Nephron progenitor cell (in vitro differentiated cells): ENCODE results near the gene TRABD2A.

Experiments
- DNase-seq: peaks from one replicate; pipeline ENCODE4 v3.0.0; 2021
- H3K27ac Mint-ChIP-seq: 2 replicates; pipeline ENCODE4 v1.8.0; 2021; ENCODE audit warnings: mild to moderate bottlenecking, moderate library complexity, mixed read lengths
- H3K27me3 Mint-ChIP-seq: 2 replicates; pipeline ENCODE4 v1.8.0; 2021; ENCODE audit warnings: mild to moderate bottlenecking, low read depth, mixed read lengths; ENCODE audit not compliant: poor library complexity
- H3K36me3 Mint-ChIP-seq: 2 replicates; pipeline ENCODE4 v1.8.0; 2021; ENCODE audit warnings: low read depth, mixed read lengths
- H3K4me1 Mint-ChIP-seq: 2 replicates; pipeline ENCODE4 v1.8.0; 2021; ENCODE audit warnings: mixed read lengths
- H3K4me3 Mint-ChIP-seq: 2 replicates; pipeline ENCODE4 v1.8.0; 2021; ENCODE audit warnings: mild to moderate bottlenecking, moderate library complexity, mixed read lengths
- H3K9me3 Mint-ChIP-seq: 2 replicates; pipeline ENCODE4 v1.8.0; 2021; ENCODE audit warnings: mild to moderate bottlenecking, moderate library complexity, mixed read lengths
- TF ChIP-seq, protein P1 (sequence below): fragments of 200-600 bp; sonication (generic); IDR thresholded peaks from 2 replicates; pipeline ENCODE4 v1.5.0; 2021; ENCODE audit warnings: antibody characterized with exemption

TRABD2A gene

DNA sequence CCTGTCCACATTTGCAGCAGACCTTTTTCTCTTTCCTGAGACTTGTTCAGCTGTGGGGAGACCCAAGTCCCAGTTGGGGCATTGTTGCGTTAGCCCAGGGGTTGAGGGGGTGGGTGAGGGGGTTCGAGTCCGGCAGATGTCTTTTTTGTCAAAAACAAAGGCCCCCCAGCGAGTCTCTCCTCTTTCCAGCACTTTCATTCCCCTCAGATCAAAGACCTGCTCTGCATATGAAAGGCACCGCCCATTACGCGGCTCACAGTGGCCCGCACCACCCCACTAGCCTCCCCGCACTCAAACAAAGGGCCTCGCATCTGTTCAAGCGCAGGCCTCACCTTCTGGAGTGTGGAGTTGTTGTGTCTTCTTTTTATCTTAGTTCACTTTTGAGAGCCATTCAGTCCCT, 25.2 kb downstream of the TRABD2A start:
- Mint-ChIP-seq H3K27ac (no peak overlapping the region), H3K4me1 (peaks cover 23% of the 10 kb centered on the region), H3K9me3 (peaks cover 9% of the 10 kb centered on the region), H3K36me3 (peaks cover 5% of the 10 kb centered on the region), H3K4me3 (no peak overlapping the region), H3K27me3 (peaks cover 14% of the 10 kb centered on the region)
- no peak for DNase-seq
- TF ChIP-seq, protein P1, sequence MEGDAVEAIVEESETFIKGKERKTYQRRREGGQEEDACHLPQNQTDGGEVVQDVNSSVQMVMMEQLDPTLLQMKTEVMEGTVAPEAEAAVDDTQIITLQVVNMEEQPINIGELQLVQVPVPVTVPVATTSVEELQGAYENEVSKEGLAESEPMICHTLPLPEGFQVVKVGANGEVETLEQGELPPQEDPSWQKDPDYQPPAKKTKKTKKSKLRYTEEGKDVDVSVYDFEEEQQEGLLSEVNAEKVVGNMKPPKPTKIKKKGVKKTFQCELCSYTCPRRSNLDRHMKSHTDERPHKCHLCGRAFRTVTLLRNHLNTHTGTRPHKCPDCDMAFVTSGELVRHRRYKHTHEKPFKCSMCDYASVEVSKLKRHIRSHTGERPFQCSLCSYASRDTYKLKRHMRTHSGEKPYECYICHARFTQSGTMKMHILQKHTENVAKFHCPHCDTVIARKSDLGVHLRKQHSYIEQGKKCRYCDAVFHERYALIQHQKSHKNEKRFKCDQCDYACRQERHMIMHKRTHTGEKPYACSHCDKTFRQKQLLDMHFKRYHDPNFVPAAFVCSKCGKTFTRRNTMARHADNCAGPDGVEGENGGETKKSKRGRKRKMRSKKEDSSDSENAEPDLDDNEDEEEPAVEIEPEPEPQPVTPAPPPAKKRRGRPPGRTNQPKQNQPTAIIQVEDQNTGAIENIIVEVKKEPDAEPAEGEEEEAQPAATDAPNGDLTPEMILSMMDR = no peak

DNA sequence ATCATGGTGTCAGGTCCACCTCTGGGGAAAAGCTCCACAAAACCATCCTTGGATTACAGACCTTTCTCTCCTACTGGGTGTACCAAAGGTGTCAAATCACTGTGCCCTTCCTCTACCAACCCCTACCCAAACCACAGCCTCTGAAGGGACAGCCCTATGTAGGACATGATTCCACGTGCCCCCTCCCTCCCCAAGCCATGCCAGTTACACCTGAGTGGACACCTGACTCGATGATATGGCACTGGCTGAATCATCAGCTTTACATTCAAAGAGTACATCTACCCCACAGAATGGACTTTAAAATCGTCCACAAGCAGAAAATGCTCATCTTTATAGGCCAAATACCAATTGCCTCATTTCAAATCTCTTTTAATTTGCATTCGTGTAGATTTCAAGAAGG, 26.0 kb downstream of the TRABD2A start:
- Mint-ChIP-seq H3K27ac (no peak overlapping the region), H3K9me3 (peaks cover 9% of the 10 kb centered on the region), H3K4me3 (no peak overlapping the region), H3K27me3 (peaks cover 14% of the 10 kb centered on the region), H3K4me1 (peaks cover 23% of the 10 kb centered on the region), H3K36me3 (peaks cover 5% of the 10 kb centered on the region)
- TF ChIP-seq, protein P1 = no peak
- no peak for DNase-seq

DNA sequence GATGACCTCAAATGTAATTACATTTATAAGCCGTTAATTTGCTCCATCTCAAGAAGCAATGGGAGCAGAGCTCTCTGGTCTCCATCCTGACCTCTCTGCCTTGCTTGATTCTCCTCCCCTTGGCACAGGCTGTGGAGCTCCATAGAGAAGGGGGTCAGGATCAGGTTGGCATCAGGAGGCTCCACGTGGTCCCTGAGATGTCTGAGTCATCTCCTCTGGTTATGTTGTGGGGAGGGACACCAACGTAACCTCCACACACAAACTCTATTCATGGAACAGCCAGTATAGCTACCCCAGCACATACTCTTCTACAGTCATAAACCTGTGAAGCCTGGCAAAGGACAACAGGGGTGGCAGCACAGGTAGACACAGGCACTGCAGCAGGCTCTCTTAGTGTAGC, 29.0 kb downstream of the TRABD2A start:
- Mint-ChIP-seq H3K4me3 (no peak overlapping the region), H3K36me3 (peaks cover 5% of the 10 kb centered on the region), H3K27ac (no peak overlapping the region), H3K9me3 (peaks cover 9% of the 10 kb centered on the region), H3K4me1 (peaks cover 11% of the 10 kb centered on the region), H3K27me3 (peaks cover 8% of the 10 kb centered on the region)
- no peak for DNase-seq
- TF ChIP-seq, protein P1 = no peak

DNA sequence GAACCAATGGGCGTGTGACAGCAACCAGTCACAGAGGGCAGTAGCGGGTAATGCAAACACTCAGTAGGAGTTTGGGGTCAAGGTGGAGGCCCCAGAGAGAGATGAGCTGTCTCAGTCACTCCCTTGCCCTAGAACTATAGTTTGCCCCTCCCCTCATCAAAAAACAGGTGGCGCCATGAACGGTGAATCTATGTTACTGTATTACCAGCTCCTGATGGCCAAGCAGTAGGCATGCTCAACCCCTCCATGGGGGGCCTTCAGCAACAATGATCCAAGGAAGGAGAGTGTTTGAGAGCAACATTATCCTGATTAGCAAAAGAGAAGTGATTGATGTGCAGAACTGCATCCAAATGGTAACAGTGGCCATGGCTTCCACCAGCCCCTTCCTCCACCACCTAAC, 30.4 kb downstream of the TRABD2A start:
- peaks cover 7% of the 10 kb centered on the region for H3K27me3 Mint-ChIP-seq
- TF ChIP-seq, protein P1 = no peak
- peaks cover 9% of the 10 kb centered on the region for H3K9me3 Mint-ChIP-seq
- H3K36me3 Mint-ChIP-seq = peaks cover 5% of the 10 kb centered on the region
- no peak for DNase-seq
- no peak overlapping the region for H3K4me3 Mint-ChIP-seq
- no peak overlapping the region for H3K27ac Mint-ChIP-seq
- H3K4me1 Mint-ChIP-seq = peaks cover 6% of the 10 kb centered on the region

DNA sequence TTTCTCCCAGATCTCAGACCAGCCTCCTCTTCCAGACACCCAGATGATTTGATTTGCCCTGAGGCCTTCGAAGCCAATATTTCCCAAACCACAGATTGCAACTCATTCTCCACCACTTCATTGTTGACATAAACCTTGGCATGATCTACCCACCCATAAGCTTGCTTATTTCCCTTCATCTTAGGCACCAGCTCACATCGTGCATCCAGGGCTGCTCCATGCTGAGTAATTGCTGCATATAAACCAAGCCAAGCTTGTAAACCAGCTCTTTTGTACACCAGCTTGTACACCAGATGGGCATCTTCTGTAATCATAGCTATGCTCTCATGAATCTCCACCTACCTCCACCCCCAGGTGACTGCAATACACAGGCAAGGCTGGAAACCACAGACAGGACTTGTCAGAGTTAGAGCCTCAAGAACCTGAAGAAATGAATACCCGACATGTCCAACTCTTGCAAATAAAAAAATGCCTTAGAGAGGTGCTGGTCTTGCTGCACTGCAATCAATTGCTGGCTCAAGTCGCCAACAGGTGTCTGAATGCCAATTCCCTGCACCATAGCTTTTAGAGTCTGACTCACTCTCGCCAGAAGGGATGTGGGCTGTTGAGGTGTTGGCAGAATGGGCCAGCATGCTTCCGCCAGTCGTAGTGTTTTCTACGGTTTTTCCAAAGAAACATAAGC, 31.5 kb downstream of the TRABD2A start:
- peaks cover 6% of the 10 kb centered on the region for H3K4me1 Mint-ChIP-seq
- peaks cover 5% of the 10 kb centered on the region for H3K36me3 Mint-ChIP-seq
- H3K9me3 Mint-ChIP-seq = peaks cover 9% of the 10 kb centered on the region
- H3K27me3 Mint-ChIP-seq = no peaks in the 10 kb centered on the region
- DNase-seq = no peak
- TF ChIP-seq, protein P1 = no peak
- H3K27ac Mint-ChIP-seq = no peak overlapping the region
- no peak overlapping the region for H3K4me3 Mint-ChIP-seq

DNA sequence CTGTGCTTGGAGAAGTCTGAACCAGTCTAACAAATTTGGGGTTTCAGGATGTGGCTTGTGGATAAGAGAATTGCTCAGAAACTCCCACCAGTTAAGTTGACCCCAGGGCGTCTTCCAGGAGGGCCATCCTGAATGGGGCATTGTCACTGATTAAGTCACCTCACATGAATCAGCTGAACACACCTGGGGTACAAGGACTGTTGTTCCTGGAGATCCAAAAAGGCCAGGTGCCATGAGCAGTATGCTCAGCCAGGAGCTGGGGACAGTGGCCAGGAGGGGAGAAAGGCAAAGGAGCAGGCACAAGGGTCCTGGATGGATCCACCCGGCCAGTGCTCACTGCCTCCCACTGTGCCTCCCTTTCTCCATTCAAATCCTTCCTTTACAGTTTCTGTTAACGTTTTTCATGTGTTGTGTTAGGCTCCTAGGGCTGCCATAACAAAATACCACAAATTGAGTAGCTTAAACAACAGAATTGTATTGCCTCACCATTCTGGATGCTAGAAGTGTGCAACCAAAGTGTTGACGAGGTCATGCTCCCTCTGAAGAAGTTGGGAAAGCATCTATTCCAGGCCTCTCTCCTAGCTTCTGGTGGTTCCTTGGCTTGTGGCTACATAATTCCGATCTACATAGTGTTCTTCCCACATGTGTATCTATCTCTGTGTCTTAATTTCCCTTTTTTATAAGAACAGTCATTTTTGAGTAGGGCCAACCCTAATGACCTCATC, 33.4 kb downstream of the TRABD2A start:
- Mint-ChIP-seq H3K4me1 (peaks cover 6% of the 10 kb centered on the region), H3K36me3 (no peaks in the 10 kb centered on the region)
- DNase-seq = no peak

More for the DNA sequence above, 33.4 kb downstream of the TRABD2A start:
- H3K27me3 Mint-ChIP-seq = peaks cover 4% of the 10 kb centered on the region
- H3K27ac Mint-ChIP-seq = no peak overlapping the region
- TF ChIP-seq, protein P1 = no peak
- no peaks in the 10 kb centered on the region for H3K9me3 Mint-ChIP-seq
- no peak overlapping the region for H3K4me3 Mint-ChIP-seq
